Measurements from ENCODE around the gene VAV1. TPM values are rescaled to one million over a fixed set of nuclear protein-coding genes. Genes with fewer than 3 reads are reported as not detected.

The VAV1 gene
- total and polyA plus RNA-seq, 12 donors: 1.1 to 21.1 (median 9.1) TPM

- DNase-seq: no peak
- Histone ChIP-seq H3K9me3 (replicated peaks in 1 of 3) (no peaks in the 10 kb centered on the region), H3K27me3 (no peaks in the 10 kb centered on the region), H3K4me3 (no peak overlapping the region), H3K27ac (no peak overlapping the region), H3K4me1 (replicated peaks in 1 of 2) (no peaks in the 10 kb centered on the region), H3K36me3 (replicated peaks in 1 of 2) (no peaks in the 10 kb centered on the region)
- intact Hi-C loops (cut with DNase I): no loop called here
- 53 to 62% (median 60%) methylated on average over 8 of the region's 8 CpGs for WGBS, 4 donors
- TF ChIP-seq CTCF (IDR thresholded peaks at IDR 0.05) (no peak), POLR2A (IDR thresholded peaks at IDR 0.05) (no peak)
These were observed 118.4 kb downstream of the VAV1 start for GRCh38 chr19:6890938-6891337.

GRCh38 chr19:6891761-6892385 is 119.4 kb downstream of the VAV1 start:
- H3K4me1 ChIP-seq (replicated peaks in 1 of 2): no peaks in the 10 kb centered on the region
- H3K9me3 ChIP-seq (replicated peaks in 1 of 3): no peaks in the 10 kb centered on the region
- H3K36me3 ChIP-seq (replicated peaks in 1 of 2): no peaks in the 10 kb centered on the region
- 58 to 72% (median 65%) methylated on average over 8 of the region's 8 CpGs for WGBS, 4 donors
- DNase-seq: no peak
- TF ChIP-seq CTCF (IDR thresholded peaks at IDR 0.05): no peak
- no peak for TF ChIP-seq POLR2A (IDR thresholded peaks at IDR 0.05)
- H3K27me3 ChIP-seq: no peaks in the 10 kb centered on the region
- no peak overlapping the region for H3K4me3 ChIP-seq
- intact Hi-C loops (cut with DNase I): no loop called here
- H3K27ac ChIP-seq: no peak overlapping the region

- Histone ChIP-seq H3K27me3 (no peaks in the 10 kb centered on the region), H3K9me3 (replicated peaks in 1 of 3) (no peaks in the 10 kb centered on the region), H3K4me3 (no peak overlapping the region), H3K27ac (no peak overlapping the region), H3K4me1 (replicated peaks in 1 of 2) (no peaks in the 10 kb centered on the region), H3K36me3 (replicated peaks in 1 of 2) (no peaks in the 10 kb centered on the region)
- intact Hi-C loops (cut with DNase I): no loop called here
- TF ChIP-seq POLR2A (IDR thresholded peaks at IDR 0.05) (no peak), CTCF (IDR thresholded peaks at IDR 0.05) (no peak)
- DNase-seq: no peak
- WGBS, 4 donors: 83 to 93% (median 88%) methylated on average over 1 of the region's 1 CpG
These were observed 121.8 kb downstream of the VAV1 start for GRCh38 chr19:6894313-6894712.

GRCh38 chr19:6903446-6903845 is 130.9 kb downstream of the VAV1 start:
- DNase-seq: no peak
- Histone ChIP-seq H3K4me1 (replicated peaks in 1 of 2) (no peaks in the 10 kb centered on the region), H3K27me3 (no peaks in the 10 kb centered on the region), H3K9me3 (replicated peaks in 1 of 3) (peaks cover 0 to 4% (median 0%) of the 10 kb centered on the region in 3 donors), H3K27ac (no peak overlapping the region), H3K4me3 (no peak overlapping the region), H3K36me3 (replicated peaks in 1 of 2) (no peaks in the 10 kb centered on the region)
- intact Hi-C loops (cut with DNase I): no loop called here
- no peak for TF ChIP-seq CTCF (IDR thresholded peaks at IDR 0.05)
- TF ChIP-seq POLR2A (IDR thresholded peaks at IDR 0.05): no peak
